GM21619 (cell line): ENCODE measurements around the gene FNDC10.
"Not testable (repeated sequence)": the region's sequence is repeated elsewhere in the genome, so short reads cannot be mapped to it uniquely, and the experiment has no call there.

ENCODE experiments used
- ATAC-seq: cut with Tn5 transposase; IDR thresholded peaks from one replicate; pipeline ENCODE4 v1.9.1; 2021; ENCODE audit not compliant: unreplicated experiment

FNDC10 gene

GRCh38 chr1:1599935-1600860 is at the start of gene FNDC10:
Gene FNDC10 (minus strand): TSS chr1:1600135. CDS start chr1:1600015, 120 bp downstream.
- no peak for ATAC-seq

GRCh38 chr1:1648265-1648664 is 48.3 kb upstream of the FNDC10 start:
- ATAC-seq, result not testable (repeated sequence)

- ATAC-seq, result not testable (repeated sequence)
These were observed 47.8 kb upstream of the FNDC10 start for GRCh38 chr1:1647567-1648241.

GRCh38 chr1:1646326-1646725 is 46.4 kb upstream of the FNDC10 start:
- ATAC-seq, result not testable (repeated sequence)

- not testable (repeated sequence) for ATAC-seq
These were observed 41.0 kb upstream of the FNDC10 start for GRCh38 chr1:1640711-1641461.

- not testable (repeated sequence) for ATAC-seq
These were observed 40.1 kb upstream of the FNDC10 start for GRCh38 chr1:1640081-1640480.

- ATAC-seq, result not testable (repeated sequence)
These were observed 39.4 kb upstream of the FNDC10 start for GRCh38 chr1:1639368-1639767.

- not testable (repeated sequence) for ATAC-seq
These were observed 38.6 kb upstream of the FNDC10 start for GRCh38 chr1:1638528-1638927.

GRCh38 chr1:1637479-1637875 is 37.5 kb upstream of the FNDC10 start:
- ATAC-seq, result not testable (repeated sequence)

GRCh38 chr1:1636621-1637478 is 36.9 kb upstream of the FNDC10 start:
- not testable (repeated sequence) for ATAC-seq

- ATAC-seq, result not testable (repeated sequence)
These were observed 34.7 kb upstream of the FNDC10 start for GRCh38 chr1:1634613-1635012.

- not testable (repeated sequence) for ATAC-seq
These were observed 33.5 kb upstream of the FNDC10 start for GRCh38 chr1:1633409-1633808.

GRCh38 chr1:1631782-1632420 is 32.0 kb upstream of the FNDC10 start, which contains the start of gene MMP23B:
Gene MMP23B (plus strand): TSS chr1:1632173. CDS start chr1:1632219, 46 bp downstream.
- ATAC-seq, result no peak

GRCh38 chr1:1630965-1631781 is 31.2 kb upstream of the FNDC10 start:
- no peak for ATAC-seq

- peak; percentile 63 for ATAC-seq
These were observed 30.4 kb upstream of the FNDC10 start for GRCh38 chr1:1630191-1630964.

- ATAC-seq, result no peak
These were observed 29.7 kb upstream of the FNDC10 start for GRCh38 chr1:1629430-1630190.

- ATAC-seq, result no peak
These were observed 29.0 kb upstream of the FNDC10 start for GRCh38 chr1:1628754-1629429.
